Activated naive CD8-positive, alpha-beta T cell treated with anti-CD3 and anti-CD28 coated beads, Interleukin-2, amount 50 U/mL, for 24 hours (primary cell): ENCODE data around the gene PANK3.
"Not testable (repeated sequence)": the region's sequence is repeated elsewhere in the genome, so short reads cannot be mapped to it uniquely, and the experiment has no call there.

Experiments used
- ATAC-seq: fragments of 150-1000 bp; cut with Tn5 transposase; one replicate; pipeline ENCODE4 v1.10.0; 2021
- DNase-seq: peaks from one replicate; pipeline ENCODE4 v3.0.0; 2021
- H3K27ac Mint-ChIP-seq: one replicate; pipeline ENCODE4 v1.8.0; 2021; ENCODE audit warnings: mild to moderate bottlenecking, mixed read lengths
- H3K27me3 Mint-ChIP-seq: one replicate; pipeline ENCODE4 v1.8.0; 2021; ENCODE audit warnings: mixed read lengths
- H3K36me3 Mint-ChIP-seq: one replicate; pipeline ENCODE4 v1.8.0; 2021; ENCODE audit warnings: low read depth, mixed read lengths
- H3K4me1 Mint-ChIP-seq: one replicate; pipeline ENCODE4 v1.8.0; 2021; ENCODE audit warnings: mixed read lengths
- H3K4me3 Mint-ChIP-seq: one replicate; pipeline ENCODE4 v1.8.0; 2021; ENCODE audit warnings: mild to moderate bottlenecking, moderate library complexity, mixed read lengths
- H3K9me3 Mint-ChIP-seq: one replicate; pipeline ENCODE4 v1.8.0; 2021; ENCODE audit warnings: mixed read lengths

PANK3 gene

GRCh38 chr5:168580814-168581469 lies 1.8 kb upstream of the PANK3 start:
- not testable (repeated sequence) for H3K9me3 Mint-ChIP-seq, ATAC-seq, H3K27ac Mint-ChIP-seq, H3K27me3 Mint-ChIP-seq, H3K4me3 Mint-ChIP-seq, DNase-seq
- peaks cover 13% of the 10 kb centered on the region for H3K36me3 Mint-ChIP-seq
- peaks cover 27% of the 10 kb centered on the region for H3K4me1 Mint-ChIP-seq

DNA sequence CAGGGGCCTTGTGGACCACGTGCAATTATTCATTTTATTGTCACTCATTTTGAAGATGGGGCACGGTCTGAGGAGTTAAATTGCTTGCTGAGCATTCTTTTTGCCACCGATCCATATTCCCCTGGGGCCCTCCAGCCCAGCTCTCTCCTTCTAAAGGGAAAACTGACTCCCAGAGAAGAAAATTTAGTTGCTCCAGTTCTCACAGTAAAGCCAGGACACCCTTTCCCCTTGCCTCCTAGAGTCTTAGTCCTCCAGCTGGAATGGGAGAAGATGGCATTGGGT lies 1.0 kb upstream of the PANK3 start:
- peaks cover 17% of the 10 kb centered on the region for H3K36me3 Mint-ChIP-seq
- H3K4me3 Mint-ChIP-seq, result peak overlapping the region; percentile 95
- H3K4me1 Mint-ChIP-seq, result peaks cover 35% of the 10 kb centered on the region
- H3K27ac Mint-ChIP-seq, result peak overlapping the region; percentile 99
- H3K9me3 Mint-ChIP-seq, result no peaks in the 10 kb centered on the region
- DNase-seq (peak; percentile 8), ATAC-seq (no peak)
- peaks cover 2% of the 10 kb centered on the region for H3K27me3 Mint-ChIP-seq

DNA sequence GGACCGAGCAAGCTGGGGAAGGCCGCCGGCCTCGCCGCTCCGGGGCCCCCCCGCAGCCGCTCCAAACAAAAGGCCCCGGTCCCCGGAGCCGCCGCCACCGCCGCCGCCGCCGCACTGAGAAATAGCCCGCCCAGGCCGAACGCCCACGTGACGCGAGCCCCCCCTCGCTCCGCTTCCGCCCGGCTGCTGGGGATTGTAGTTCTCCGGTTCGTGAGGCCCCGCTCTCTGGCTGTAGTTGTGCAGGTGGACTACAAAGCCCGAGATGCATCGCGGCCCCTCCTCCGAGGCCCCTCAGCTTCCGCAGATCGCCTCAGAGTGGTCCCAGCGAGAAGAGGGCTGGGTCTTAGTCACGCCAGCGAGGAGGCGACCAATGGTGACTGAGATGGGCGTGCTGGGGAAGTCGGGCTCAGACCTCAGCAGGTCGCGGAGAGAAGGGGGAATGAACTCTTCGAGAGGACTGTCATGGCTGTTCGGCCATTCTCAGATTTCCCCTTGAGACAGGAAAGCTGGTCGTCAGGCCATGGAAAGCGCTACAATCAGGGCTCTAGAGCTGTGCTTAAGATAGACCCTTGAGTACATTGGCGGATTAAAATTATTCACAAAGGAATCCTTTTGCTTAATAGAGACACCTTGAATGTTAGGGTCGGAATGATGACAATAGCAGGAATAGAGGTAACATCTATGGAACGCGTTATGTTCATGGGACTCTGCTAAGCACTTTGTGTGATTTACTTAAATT lies 489 bp upstream of the PANK3 start:
- peaks cover 23% of the 10 kb centered on the region for H3K36me3 Mint-ChIP-seq
- peak overlapping the region; percentile 99 for H3K27ac Mint-ChIP-seq
- peaks cover 36% of the 10 kb centered on the region for H3K4me1 Mint-ChIP-seq
- DNase-seq (peak; percentile 96), ATAC-seq (peak; percentile 99)
- H3K9me3 Mint-ChIP-seq, result no peaks in the 10 kb centered on the region
- H3K27me3 Mint-ChIP-seq, result no peaks in the 10 kb centered on the region
- peak overlapping the region; percentile 95 for H3K4me3 Mint-ChIP-seq

- peak overlapping the region; percentile 95 for H3K4me3 Mint-ChIP-seq
- no peaks in the 10 kb centered on the region for H3K27me3 Mint-ChIP-seq
- peaks cover 34% of the 10 kb centered on the region for H3K4me1 Mint-ChIP-seq
- H3K9me3 Mint-ChIP-seq, result no peaks in the 10 kb centered on the region
- no peak for ATAC-seq
- DNase-seq, result no peak
- H3K27ac Mint-ChIP-seq, result peak overlapping the region; percentile 91
- H3K36me3 Mint-ChIP-seq, result peaks cover 27% of the 10 kb centered on the region
Observed at GRCh38 chr5:168578006-168578405, 1.2 kb downstream of the PANK3 start.

DNA sequence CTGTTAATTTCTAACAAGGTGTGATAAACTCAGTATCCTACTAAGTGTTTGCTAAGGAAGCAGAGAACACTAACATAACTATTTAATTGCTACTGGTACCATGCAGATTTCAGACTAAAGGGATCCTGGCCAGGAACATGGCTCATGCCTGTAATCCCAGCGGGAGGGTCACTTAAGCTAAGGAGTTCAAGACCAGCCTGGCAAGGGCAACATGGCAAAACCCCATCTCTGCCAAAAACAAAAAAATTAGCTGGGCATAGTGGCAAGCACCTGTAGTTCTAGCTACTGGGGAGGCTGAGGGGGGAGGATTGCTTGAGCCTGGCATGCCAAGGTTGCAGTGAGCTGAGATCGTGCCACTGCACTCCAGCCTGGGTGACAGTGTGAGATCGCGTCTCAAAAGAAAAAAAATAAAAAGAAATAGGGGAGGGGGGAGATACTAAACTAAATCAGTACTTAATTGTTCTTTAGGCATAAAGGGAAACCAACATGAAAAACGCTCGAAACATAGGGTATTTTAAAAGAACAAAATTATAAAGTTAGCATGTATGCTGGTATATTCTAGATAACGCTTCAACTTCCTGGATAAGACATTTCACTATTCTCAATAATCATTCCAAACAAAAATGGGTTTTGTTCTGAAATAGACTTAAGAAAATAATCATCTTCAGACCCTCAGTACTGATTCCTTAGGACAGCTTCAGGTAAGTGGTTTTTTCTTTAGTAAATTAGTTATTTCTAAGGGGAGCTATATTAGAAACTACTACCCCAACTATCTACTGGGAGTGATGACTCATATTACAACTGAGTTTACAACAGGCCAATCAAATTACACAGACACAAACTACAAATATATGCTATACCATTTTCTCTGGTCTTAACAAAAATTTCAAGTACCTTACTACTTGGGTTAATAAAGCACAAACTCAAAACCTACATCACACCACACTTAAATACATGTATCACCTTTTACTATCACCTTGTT lies 3.5 kb downstream of the PANK3 start:
- Mint-ChIP-seq H3K36me3 (peaks cover 36% of the 10 kb centered on the region), H3K9me3 (no peaks in the 10 kb centered on the region), H3K4me3 (no peak overlapping the region), H3K27ac (no peak overlapping the region), H3K27me3 (no peaks in the 10 kb centered on the region), H3K4me1 (peaks cover 42% of the 10 kb centered on the region)
- ATAC-seq (no peak), DNase-seq (no peak)

GRCh38 chr5:168574156-168574555 lies 5.0 kb downstream of the PANK3 start:
- H3K27ac Mint-ChIP-seq, H3K27me3 Mint-ChIP-seq, H3K4me3 Mint-ChIP-seq, H3K9me3 Mint-ChIP-seq, ATAC-seq, DNase-seq: not testable (repeated sequence)
- Mint-ChIP-seq H3K4me1 (peaks cover 35% of the 10 kb centered on the region), H3K36me3 (peaks cover 45% of the 10 kb centered on the region)

- not testable (repeated sequence) for H3K27ac Mint-ChIP-seq, DNase-seq
Observed at GRCh38 chr5:168573663-168574062, 5.5 kb downstream of the PANK3 start.

DNA sequence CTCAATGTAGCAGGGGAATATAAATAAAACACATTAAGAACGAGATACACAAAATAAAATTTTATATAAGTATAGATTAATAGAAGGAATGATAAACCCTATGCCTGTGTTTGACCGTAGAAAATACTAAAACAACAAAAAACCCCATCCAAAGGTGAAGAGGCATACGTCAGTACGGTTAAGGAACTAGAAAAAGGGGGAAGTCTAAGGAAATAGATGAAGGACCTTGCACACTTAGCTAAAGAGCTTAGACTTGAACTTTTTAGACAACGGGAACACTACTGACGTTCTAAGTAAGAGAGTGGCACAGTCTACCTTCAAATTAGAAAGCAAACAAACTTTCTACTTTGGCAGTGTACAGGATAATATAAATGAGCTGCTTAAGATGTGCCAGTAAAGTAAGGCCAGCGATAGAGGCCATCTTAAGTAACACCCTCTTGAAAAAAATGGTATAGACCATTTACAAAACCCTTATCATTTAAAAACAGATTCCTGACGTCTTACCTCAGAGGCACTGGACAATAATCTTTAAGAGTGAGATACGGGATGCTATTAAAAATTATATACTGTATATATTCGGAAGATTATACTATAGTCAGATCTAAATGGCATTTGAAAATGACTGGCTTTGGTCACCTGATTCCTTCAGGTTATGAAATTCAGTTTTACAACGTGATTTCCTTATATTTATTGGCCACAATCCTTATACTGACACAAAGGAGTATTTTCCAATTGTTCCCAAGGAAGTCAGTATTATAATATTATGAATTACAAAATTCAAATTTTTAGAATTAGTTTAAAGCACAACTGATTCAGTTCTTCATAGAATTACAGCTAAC lies 8.5 kb downstream of the PANK3 start:
- no peaks in the 10 kb centered on the region for H3K9me3 Mint-ChIP-seq
- H3K36me3 Mint-ChIP-seq, result peaks cover 51% of the 10 kb centered on the region
- no peak overlapping the region for H3K27ac Mint-ChIP-seq
- H3K27me3 Mint-ChIP-seq, result no peaks in the 10 kb centered on the region
- peaks cover 19% of the 10 kb centered on the region for H3K4me1 Mint-ChIP-seq
- H3K4me3 Mint-ChIP-seq, result no peak overlapping the region
- ATAC-seq (no peak), DNase-seq (no peak)

More at GRCh38 chr5:168573663-168574062, 5.5 kb downstream of the PANK3 start:
- Mint-ChIP-seq H3K4me1 (peaks cover 35% of the 10 kb centered on the region), H3K36me3 (peaks cover 45% of the 10 kb centered on the region)
- H3K27me3 Mint-ChIP-seq, H3K4me3 Mint-ChIP-seq, H3K9me3 Mint-ChIP-seq, ATAC-seq: not testable (repeated sequence)

- no peak for ATAC-seq
- Mint-ChIP-seq H3K9me3 (no peaks in the 10 kb centered on the region), H3K27me3 (no peaks in the 10 kb centered on the region), H3K27ac (no peak overlapping the region), H3K36me3 (peaks cover 38% of the 10 kb centered on the region), H3K4me1 (peaks cover 13% of the 10 kb centered on the region), H3K4me3 (no peak overlapping the region)
- DNase-seq, result no peak
Observed at GRCh38 chr5:168568738-168569137, 10.4 kb downstream of the PANK3 start.

DNA sequence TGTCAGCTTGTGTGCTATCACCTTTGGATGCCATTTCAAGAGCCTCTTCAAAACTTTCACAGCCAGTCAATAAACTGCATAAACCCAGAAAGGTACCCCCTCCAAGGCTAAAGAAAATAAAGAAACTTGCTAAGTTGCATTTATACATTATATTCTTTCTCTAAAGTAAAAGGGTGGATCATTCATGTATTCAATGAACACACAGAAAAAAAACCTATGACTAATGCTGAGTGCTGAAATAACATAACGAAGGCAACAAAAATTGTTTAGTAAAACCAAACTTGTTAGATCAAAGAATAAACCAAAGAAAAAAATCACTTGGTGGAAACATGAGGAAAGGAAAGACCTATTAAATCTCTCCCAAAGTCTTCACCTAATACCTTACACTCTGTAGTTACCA lies 15.2 kb downstream of the PANK3 start:
- Mint-ChIP-seq H3K4me3 (no peak overlapping the region), H3K27ac (no peak overlapping the region)
- no peak for DNase-seq

GRCh38 chr5:168562279-168562678 lies 16.9 kb downstream of the PANK3 start:
- H3K27ac Mint-ChIP-seq, result no peak overlapping the region
- ATAC-seq (no peak), DNase-seq (no peak)
- H3K4me1 Mint-ChIP-seq, result no peaks in the 10 kb centered on the region
- H3K4me3 Mint-ChIP-seq, result no peak overlapping the region
- peaks cover 39% of the 10 kb centered on the region for H3K36me3 Mint-ChIP-seq
- no peaks in the 10 kb centered on the region for H3K27me3 Mint-ChIP-seq
- no peaks in the 10 kb centered on the region for H3K9me3 Mint-ChIP-seq

More for the DNA sequence above, 15.2 kb downstream of the PANK3 start:
- H3K27me3 Mint-ChIP-seq, result no peaks in the 10 kb centered on the region
- ATAC-seq, result no peak
- peaks cover 2% of the 10 kb centered on the region for H3K4me1 Mint-ChIP-seq
- H3K9me3 Mint-ChIP-seq, result no peaks in the 10 kb centered on the region
- H3K36me3 Mint-ChIP-seq, result peaks cover 40% of the 10 kb centered on the region

GRCh38 chr5:168557389-168557788 lies 21.8 kb downstream of the PANK3 start:
- ATAC-seq (no peak), DNase-seq (no peak)
- Mint-ChIP-seq H3K9me3 (no peaks in the 10 kb centered on the region), H3K36me3 (peaks cover 70% of the 10 kb centered on the region), H3K27me3 (no peaks in the 10 kb centered on the region), H3K27ac (no peak overlapping the region), H3K4me1 (no peaks in the 10 kb centered on the region), H3K4me3 (no peak overlapping the region)

DNA sequence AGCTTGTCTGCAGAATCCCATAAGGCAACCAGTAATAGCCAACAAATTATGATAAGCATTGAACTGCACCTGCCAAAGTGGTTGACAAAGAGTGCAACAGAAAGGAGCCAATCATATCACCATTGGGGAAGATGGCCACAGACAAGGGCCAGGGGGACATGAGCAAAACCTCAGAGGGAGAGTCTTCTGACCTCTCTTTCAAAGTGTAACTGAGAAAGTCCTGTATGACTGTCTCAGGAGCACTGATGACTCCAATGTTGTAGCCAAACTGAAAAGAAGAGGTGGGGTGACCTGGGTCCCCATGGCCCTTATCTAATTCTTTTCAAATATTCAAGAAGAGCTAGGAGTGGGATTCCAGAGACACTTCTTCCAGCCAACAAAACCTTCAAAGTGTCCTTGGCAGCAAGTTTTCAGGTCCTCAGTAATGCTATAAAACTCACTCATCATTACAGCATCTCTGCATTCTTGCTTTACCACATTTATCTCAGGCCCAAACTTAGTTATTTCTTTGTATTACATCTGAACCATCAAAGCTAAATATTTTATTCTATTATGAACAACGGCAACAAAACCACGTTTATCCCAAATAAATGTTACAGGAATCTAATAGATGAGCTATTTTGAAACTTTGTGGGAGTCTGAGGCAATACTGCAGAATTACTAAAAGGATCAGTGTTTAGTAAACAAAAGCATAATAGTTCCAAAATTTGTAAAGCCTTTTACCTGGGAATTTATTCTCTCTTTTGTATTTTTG lies 25.6 kb downstream of the PANK3 start:
- DNase-seq, result no peak

More for the DNA sequence above, 25.6 kb downstream of the PANK3 start:
- H3K9me3 Mint-ChIP-seq, result no peaks in the 10 kb centered on the region
- H3K4me3 Mint-ChIP-seq, result no peak overlapping the region
- H3K27ac Mint-ChIP-seq, result no peak overlapping the region
- no peak for ATAC-seq
- no peaks in the 10 kb centered on the region for H3K4me1 Mint-ChIP-seq
- peaks cover 69% of the 10 kb centered on the region for H3K36me3 Mint-ChIP-seq
- no peaks in the 10 kb centered on the region for H3K27me3 Mint-ChIP-seq
